GM12892 (cell line): ENCODE data around the gene CIC.

Experiments
- POLR2A ChIP-seq: IDR thresholded peaks from 2 replicates; pipeline ENCODE4 v1.6.1; 2011; ENCODE audit warnings: low read depth, low read length, control low read depth
- POLR2AphosphoS5 ChIP-seq: IDR thresholded peaks from 2 replicates; pipeline ENCODE4 v1.6.1; 2011; ENCODE audit warnings: low read depth, low read length, control low read depth
- TAF1 ChIP-seq: IDR thresholded peaks from 2 replicates; pipeline ENCODE4 v1.6.1; 2011; ENCODE audit warnings: low read depth, mild to moderate bottlenecking, control low read depth, low read length, borderline replicate concordance

DNA sequence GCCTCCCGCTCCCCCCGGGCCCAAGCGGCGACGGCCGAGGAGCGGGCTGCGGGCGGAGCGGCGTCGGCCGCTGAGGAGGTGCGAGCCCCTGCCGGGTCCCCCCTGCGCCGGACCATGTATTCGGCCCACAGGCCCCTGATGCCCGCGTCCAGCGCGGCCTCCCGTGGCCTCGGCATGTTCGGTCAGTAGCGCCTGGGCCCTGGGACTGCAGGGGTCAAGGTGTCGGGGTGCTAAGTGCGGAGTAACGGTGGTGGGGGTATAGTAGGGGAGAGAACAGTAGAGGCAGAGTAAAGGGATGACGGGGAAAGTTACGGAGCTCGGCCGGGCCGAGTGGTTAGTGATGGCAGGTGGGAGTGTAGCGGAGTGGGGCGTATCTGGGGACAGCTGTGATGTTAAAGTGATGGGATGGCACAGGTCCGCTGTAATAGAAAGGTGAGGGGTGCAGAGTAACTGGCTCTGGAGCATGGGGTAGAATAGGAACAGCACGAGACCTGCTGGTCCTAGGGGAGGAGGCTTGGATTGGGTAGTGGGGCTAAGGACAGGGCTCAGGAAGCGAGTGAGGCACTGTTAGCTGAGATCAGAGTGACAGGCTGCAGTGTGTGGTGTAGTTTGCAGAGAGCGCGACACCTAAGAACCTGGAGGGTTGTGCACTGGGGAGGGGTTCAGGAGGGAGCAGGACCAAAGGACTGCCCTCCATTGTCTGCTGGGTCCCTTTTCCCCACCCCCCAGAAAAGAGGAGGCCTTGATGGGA is 15.7 kb downstream of the CIC start:
- TF ChIP-seq POLR2A (no peak), POLR2AphosphoS5 (no peak), TAF1 (no peak)
